Measurements from ENCODE around the gene CHTF18.

CHTF18 gene

DNA sequence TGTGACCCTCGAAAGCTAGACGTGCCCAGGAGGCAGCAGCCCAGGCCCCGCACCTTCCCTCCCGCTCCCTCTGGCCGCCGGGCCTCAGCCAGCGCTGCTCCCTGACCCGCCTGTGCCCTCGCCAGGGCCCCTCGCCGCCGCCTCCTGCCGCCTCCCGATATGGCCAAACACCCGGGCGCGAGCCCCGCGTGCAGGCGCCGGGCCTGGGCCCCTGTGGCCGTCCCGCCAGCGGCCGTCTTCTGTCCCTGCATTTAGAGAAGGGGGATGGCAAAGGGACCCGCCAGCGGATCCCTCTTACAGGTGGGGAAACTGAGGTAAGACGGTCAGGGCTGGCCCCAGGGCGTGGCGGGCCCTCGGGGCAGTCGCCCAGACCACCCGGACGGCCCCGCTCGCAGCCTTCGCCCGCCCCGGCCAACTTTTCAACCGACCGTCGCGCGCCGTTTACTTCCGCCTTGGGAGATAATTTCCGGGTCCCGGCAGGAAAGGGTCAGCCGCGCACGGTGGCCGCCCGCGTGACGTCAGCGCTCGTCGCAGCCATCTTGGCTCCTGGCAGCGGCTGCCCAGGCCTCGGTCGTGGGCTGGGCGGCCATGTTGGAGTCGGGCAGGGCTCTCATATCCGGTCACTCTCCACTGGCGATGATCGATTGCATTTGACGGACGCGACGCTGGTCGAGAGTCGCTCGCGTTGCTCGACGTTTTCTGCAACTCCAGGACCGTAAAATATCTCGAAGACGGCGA, 19.1 kb downstream of the CHTF18 start (continued):
- TF ChIP-seq HOXA7 (CRISPR knock-in tag; IDR thresholded peaks at IDR 0.05; ENCODE audit: borderline replicate concordance) (no peak), ZFP37 (tag by site-specific recombination; IDR thresholded peaks at IDR 0.05) (peak; percentile 18; the same call in 1 of the 2 replicates), ZNF596 (tag by site-specific recombination; IDR thresholded peaks at IDR 0.05) (no peak), ZNF48 (tag by site-specific recombination; IDR thresholded peaks at IDR 0.05) (no peak)
- TF ChIP-seq, protein P1, sequence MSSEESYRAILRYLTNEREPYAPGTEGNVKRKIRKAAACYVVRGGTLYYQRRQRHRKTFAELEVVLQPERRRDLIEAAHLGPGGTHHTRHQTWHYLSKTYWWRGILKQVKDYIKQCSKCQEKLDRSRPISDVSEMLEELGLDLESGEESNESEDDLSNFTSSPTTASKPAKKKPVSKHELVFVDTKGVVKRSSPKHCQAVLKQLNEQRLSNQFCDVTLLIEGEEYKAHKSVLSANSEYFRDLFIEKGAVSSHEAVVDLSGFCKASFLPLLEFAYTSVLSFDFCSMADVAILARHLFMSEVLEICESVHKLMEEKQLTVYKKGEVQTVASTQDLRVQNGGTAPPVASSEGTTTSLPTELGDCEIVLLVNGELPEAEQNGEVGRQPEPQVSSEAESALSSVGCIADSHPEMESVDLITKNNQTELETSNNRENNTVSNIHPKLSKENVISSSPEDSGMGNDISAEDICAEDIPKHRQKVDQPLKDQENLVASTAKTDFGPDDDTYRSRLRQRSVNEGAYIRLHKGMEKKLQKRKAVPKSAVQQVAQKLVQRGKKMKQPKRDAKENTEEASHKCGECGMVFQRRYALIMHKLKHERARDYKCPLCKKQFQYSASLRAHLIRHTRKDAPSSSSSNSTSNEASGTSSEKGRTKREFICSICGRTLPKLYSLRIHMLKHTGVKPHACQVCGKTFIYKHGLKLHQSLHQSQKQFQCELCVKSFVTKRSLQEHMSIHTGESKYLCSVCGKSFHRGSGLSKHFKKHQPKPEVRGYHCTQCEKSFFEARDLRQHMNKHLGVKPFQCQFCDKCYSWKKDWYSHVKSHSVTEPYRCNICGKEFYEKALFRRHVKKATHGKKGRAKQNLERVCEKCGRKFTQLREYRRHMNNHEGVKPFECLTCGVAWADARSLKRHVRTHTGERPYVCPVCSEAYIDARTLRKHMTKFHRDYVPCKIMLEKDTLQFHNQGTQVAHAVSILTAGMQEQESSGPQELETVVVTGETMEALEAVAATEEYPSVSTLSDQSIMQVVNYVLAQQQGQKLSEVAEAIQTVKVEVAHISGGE (tag by site-specific recombination; conservative IDR thresholded peaks at IDR 0.05; ENCODE audit: low read depth): peak; percentile 94

DNA sequence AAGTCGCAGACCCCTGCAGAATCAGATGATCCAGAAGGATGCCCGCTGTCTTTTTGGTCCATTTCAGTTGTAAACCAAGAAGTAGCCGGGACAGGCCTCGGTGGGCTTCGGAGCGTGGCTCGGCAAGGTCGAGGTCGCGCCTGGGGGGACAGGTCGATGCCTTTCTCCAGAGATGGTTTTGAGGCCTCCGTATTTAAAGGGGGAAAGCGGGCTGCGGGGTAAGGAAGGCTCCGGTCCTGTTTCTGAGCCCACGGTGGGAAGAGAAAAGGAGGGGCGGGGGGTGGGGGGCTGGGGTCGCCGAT, 19.6 kb downstream of the CHTF18 start:
- H3K4me1 ChIP-seq (ENCODE audit: control insufficient read depth, insufficient read depth, low read length): no peaks in the 10 kb centered on the region
- ChIA-PET POLR2A (no interaction called here), CTCF (interaction anchor here (1.0 to 1.8 kb wide), 2 partner anchors 96 to 249 kb away, joined by 4 read pairs; no protein-coding TSS in a partner anchor)
- H3K9me3 ChIP-seq (ENCODE audit: control insufficient read depth, insufficient read depth, low read depth, low read length): no peaks in the 10 kb centered on the region
- peak overlapping the region; percentile 80 for H3K4me3 ChIP-seq (ENCODE audit: low read depth, low read length)
- no peaks in the 10 kb centered on the region for H3K36me3 ChIP-seq (ENCODE audit: control insufficient read depth in 2 of 2, insufficient read depth in 1 of 2, low read length in 2 of 2)
- TF ChIP-seq ZFP69B (tag by site-specific recombination; IDR thresholded peaks at IDR 0.05): no peak
- 0 out of 2 replicates have a peak, but pooled peaks have one; percentile 2 for TF ChIP-seq ZNF324 (tag by site-specific recombination; IDR thresholded peaks at IDR 0.05)
- TF ChIP-seq, protein P2, sequence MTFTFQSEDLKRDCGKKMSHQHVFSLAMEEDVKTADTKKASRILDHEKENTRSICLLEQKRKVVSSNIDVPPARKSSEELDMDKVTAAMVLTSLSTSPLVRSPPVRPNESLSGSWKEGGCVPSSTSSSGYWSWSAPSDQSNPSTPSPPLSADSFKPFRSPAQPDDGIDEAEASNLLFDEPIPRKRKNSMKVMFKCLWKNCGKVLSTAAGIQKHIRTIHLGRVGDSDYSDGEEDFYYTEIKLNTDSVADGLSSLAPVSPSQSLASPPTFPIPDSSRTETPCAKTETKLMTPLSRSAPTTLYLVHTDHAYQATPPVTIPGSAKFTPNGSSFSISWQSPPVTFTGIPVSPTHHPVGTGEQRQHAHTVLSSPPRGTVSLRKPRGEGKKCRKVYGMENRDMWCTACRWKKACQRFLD (tag by site-specific recombination; IDR thresholded peaks at IDR 0.05): no peak
- TF ChIP-seq ZBTB17 (tag by site-specific recombination; IDR thresholded peaks at IDR 0.05): peak; percentile 1; the same call in 1 of the 2 replicates
- TF ChIP-seq ZNF843 (tag by site-specific recombination; IDR thresholded peaks at IDR 0.05): no peak
- TF ChIP-seq ZNF777 (tag by site-specific recombination; IDR thresholded peaks at IDR 0.05; ENCODE audit: borderline replicate concordance): peak; percentile 19; the same call in 1 of the 2 replicates
- peak overlapping the region; percentile 70; the same call in 1 of the 2 replicates for H3K27ac ChIP-seq (ENCODE audit: extremely low read depth, low read depth, low read length)

DNA sequence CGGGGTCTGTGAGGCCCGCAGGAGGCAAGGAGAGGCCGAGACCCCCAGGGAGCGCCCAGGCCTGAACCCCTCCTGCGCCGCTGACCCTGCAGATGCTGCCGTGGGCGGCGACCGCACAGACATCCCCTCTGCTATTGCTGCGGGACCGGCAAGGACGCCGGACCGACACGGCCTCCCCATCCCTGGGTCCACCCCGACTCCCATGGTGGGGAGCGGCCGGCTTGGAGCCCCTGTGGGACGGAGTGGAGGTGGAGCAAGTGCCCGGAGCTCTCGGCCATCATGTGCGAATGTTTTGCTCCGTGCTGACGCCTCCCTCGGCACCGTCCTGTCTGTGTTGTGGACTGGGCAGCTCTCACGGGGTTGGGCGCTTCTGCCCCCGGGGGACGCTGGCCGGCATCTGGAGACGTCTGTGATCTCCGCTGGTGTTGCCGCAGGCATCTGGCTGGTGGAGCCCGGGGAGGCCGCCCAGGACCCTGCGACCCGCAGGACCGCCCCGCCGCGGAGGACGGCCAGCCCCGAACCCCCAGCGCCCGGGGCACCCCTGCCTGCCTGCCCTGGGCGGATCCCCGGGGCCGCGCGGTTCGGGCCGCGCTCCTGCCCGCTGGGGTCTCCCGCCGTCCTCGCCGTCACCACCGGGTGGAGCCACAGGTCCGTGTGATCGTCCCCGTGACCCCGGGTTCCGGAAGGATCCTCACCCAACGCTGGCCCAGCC, 24.9 kb downstream of the CHTF18 start:
- Histone ChIP-seq H3K4me3 (ENCODE audit: low read depth, low read length) (no peak overlapping the region), H3K9me3 (ENCODE audit: control insufficient read depth, insufficient read depth, low read depth, low read length) (no peaks in the 10 kb centered on the region), H3K36me3 (ENCODE audit: control insufficient read depth in 2 of 2, insufficient read depth in 1 of 2, low read length in 2 of 2) (no peaks in the 10 kb centered on the region), H3K27ac (ENCODE audit: extremely low read depth, low read depth, low read length) (no peak overlapping the region), H3K4me1 (ENCODE audit: control insufficient read depth, insufficient read depth, low read length) (no peaks in the 10 kb centered on the region)
- ChIA-PET POLR2A (no interaction called here), CTCF (interaction anchor here (0.8 to 3.9 kb wide), 3 partner anchors 243 to 290 kb away, joined by 3 to 31 read pairs (median 6); no protein-coding TSS in a partner anchor)
- no peak for TF ChIP-seq ZNF555 (tag by site-specific recombination; conservative IDR thresholded peaks at IDR 0.05)
- TF ChIP-seq ZNF473 (tag by site-specific recombination; IDR thresholded peaks at IDR 0.05): no peak
- TF ChIP-seq TRIM28 (IDR thresholded peaks at IDR 0.05; ENCODE audit: borderline replicate concordance, low read length): no peak
- no peak for TF ChIP-seq ZNF404 (tag by site-specific recombination; IDR thresholded peaks at IDR 0.05)
- TF ChIP-seq ZNF121 (tag by site-specific recombination; IDR thresholded peaks at IDR 0.05): no peak
- TF ChIP-seq, protein P3, sequence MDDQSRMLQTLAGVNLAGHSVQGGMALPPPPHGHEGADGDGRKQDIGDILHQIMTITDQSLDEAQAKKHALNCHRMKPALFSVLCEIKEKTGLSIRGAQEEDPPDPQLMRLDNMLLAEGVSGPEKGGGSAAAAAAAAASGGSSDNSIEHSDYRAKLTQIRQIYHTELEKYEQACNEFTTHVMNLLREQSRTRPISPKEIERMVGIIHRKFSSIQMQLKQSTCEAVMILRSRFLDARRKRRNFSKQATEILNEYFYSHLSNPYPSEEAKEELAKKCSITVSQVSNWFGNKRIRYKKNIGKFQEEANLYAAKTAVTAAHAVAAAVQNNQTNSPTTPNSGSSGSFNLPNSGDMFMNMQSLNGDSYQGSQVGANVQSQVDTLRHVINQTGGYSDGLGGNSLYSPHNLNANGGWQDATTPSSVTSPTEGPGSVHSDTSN (CRISPR knock-in tag; IDR thresholded peaks at IDR 0.05): no peak
- TF ChIP-seq OSR2 (tag by site-specific recombination; IDR thresholded peaks at IDR 0.05): no peak
- TF ChIP-seq ZNF596 (tag by site-specific recombination; IDR thresholded peaks at IDR 0.05): no peak
- TF ChIP-seq, protein P4, sequence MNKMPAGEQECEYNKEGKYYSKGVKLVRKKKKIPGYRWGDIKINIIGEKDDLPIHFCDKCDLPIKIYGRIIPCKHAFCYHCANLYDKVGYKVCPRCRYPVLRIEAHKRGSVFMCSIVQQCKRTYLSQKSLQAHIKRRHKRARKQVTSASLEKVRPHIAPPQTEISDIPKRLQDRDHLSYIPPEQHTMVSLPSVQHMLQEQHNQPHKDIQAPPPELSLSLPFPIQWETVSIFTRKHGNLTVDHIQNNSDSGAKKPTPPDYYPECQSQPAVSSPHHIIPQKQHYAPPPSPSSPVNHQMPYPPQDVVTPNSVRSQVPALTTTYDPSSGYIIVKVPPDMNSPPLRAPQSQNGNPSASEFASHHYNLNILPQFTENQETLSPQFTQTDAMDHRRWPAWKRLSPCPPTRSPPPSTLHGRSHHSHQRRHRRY (tag by site-specific recombination; IDR thresholded peaks at IDR 0.05): no peak
- TF ChIP-seq RBAK (tag by site-specific recombination; IDR thresholded peaks at IDR 0.05): no peak
- TF ChIP-seq, protein P5, sequence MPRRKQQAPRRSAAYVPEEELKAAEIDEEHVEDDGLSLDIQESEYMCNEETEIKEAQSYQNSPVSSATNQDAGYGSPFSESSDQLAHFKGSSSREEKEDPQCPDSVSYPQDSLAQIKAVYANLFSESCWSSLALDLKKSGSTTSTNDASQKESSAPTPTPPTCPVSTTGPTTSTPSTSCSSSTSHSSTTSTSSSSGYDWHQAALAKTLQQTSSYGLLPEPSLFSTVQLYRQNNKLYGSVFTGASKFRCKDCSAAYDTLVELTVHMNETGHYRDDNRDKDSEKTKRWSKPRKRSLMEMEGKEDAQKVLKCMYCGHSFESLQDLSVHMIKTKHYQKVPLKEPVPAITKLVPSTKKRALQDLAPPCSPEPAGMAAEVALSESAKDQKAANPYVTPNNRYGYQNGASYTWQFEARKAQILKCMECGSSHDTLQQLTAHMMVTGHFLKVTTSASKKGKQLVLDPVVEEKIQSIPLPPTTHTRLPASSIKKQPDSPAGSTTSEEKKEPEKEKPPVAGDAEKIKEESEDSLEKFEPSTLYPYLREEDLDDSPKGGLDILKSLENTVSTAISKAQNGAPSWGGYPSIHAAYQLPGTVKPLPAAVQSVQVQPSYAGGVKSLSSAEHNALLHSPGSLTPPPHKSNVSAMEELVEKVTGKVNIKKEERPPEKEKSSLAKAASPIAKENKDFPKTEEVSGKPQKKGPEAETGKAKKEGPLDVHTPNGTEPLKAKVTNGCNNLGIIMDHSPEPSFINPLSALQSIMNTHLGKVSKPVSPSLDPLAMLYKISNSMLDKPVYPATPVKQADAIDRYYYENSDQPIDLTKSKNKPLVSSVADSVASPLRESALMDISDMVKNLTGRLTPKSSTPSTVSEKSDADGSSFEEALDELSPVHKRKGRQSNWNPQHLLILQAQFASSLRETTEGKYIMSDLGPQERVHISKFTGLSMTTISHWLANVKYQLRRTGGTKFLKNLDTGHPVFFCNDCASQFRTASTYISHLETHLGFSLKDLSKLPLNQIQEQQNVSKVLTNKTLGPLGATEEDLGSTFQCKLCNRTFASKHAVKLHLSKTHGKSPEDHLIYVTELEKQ (tag by site-specific recombination; IDR thresholded peaks at IDR 0.05; ENCODE audit: borderline replicate concordance): no peak
